DND-41 (cell line): ENCODE results near the gene KCTD3.

ENCODE experiments used
- ATAC-seq: fragments of 200-7000 bp; cut with Tn5 transposase; 3 replicates; pipeline ENCODE4 v1.9.1; 2021; ENCODE audit warnings: low read depth; ENCODE audit not compliant: insufficient read depth
- DNase-seq: peaks from one replicate; pipeline ENCODE4 v3.0.0-alpha.2; 2020
- H2AFZ ChIP-seq: 2 replicates; pipeline ENCODE4 v1.6.0; 2012; ENCODE audit warnings: low read depth, low read length
- H3K27ac ChIP-seq: 2 replicates; pipeline ENCODE4 v1.5.1; 2012; ENCODE audit warnings: low read length, inconsistent platforms
- H3K27me3 ChIP-seq: fragments of 200-600 bp; sonication (generic); 2 replicates; pipeline ENCODE4 v1.6.0; 2012; ENCODE audit warnings: low read length, mild to moderate bottlenecking, inconsistent platforms; ENCODE audit not compliant: insufficient read depth, poor library complexity
- H3K36me3 ChIP-seq: 2 replicates; pipeline ENCODE4 v1.5.1; 2012; ENCODE audit warnings: low read length, inconsistent platforms; ENCODE audit not compliant: insufficient read depth
- H3K4me1 ChIP-seq: 2 replicates; pipeline ENCODE4 v1.5.1; 2012; ENCODE audit warnings: mild to moderate bottlenecking, low read length; ENCODE audit not compliant: insufficient read depth
- H3K4me2 ChIP-seq: 2 replicates; pipeline ENCODE4 v1.6.0; 2012; ENCODE audit warnings: mild to moderate bottlenecking, moderate library complexity, low read length, inconsistent platforms; ENCODE audit not compliant: insufficient read depth
- H3K4me3 ChIP-seq, 2 experiments: fragments of 200-600 bp in 1 of 2; shearing (Covaris generic) in 1 of 2; 2 replicates each; pipeline ENCODE4 v1.5.1; 2012 to 2016; ENCODE audit warnings: inconsistent platforms in 2 of 2, low read length in 2 of 2, mild to moderate bottlenecking in 2 of 2, low read depth in 1 of 2, moderate library complexity in 1 of 2
- H3K79me2 ChIP-seq: 2 replicates; pipeline ENCODE4 v1.6.0; 2012; ENCODE audit warnings: low read length, inconsistent platforms; ENCODE audit not compliant: insufficient read depth
- H3K9ac ChIP-seq: 2 replicates; pipeline ENCODE4 v1.6.0; 2012; ENCODE audit warnings: low read depth, mild to moderate bottlenecking, inconsistent platforms, low read length, moderate library complexity
- H3K9me3 ChIP-seq: 2 replicates; pipeline ENCODE4 v1.5.1; 2012; ENCODE audit warnings: low read length, moderate library complexity, mild to moderate bottlenecking, inconsistent platforms; ENCODE audit not compliant: insufficient read depth, severe bottlenecking
- H4K20me1 ChIP-seq: 2 replicates; pipeline ENCODE4 v1.6.0; 2012; ENCODE audit warnings: low read length; ENCODE audit not compliant: insufficient read depth
- CTCF ChIP-seq: IDR thresholded peaks from 2 replicates; pipeline ENCODE4 v1.5.1; 2012; ENCODE audit warnings: borderline replicate concordance, low read length, moderate library complexity, mild to moderate bottlenecking; ENCODE audit not compliant: poor library complexity, severe bottlenecking; ENCODE audit errors: extremely low read depth
- EZH2 ChIP-seq: IDR thresholded peaks from 3 replicates; pipeline ENCODE4 v1.6.1; 2012; ENCODE audit warnings: borderline replicate concordance, low read depth, mild to moderate bottlenecking, moderate library complexity, low read length, inconsistent platforms; ENCODE audit not compliant: severe bottlenecking

KCTD3 gene

DNA sequence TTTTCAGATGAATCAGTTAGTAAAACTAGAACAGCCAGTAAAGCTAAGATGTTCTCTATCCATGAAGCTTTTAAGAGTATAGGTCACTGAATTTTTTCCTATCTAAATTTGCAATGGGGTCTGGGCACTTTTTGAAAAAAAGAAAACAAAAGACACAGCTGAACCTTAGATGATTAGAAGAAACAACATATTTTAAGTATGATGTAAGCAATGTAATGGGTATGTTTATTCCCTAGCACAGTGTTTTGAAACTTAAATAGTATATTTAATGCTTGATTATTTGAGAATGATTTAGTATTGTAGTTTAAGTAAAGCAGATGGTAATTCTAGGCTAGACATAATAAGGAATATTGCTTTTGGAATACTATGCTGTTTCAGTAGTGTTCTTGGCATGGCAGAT lies 36.2 kb downstream of the KCTD3 start:
- no peak overlapping the region for H3K9ac ChIP-seq
- H3K4me1 ChIP-seq: no peaks in the 10 kb centered on the region
- H3K36me3 ChIP-seq: peaks cover 3% of the 10 kb centered on the region; the same call in 1 of the 2 replicates
- no peaks in the 10 kb centered on the region for H4K20me1 ChIP-seq
- TF ChIP-seq CTCF (no peak), EZH2 (no peak)
- no peak overlapping the region for H2AFZ ChIP-seq
- no peak for ATAC-seq
- no peak overlapping the region for H3K27ac ChIP-seq
- H3K27me3 ChIP-seq: no peaks in the 10 kb centered on the region
- no peak overlapping the region for H3K4me2 ChIP-seq
- H3K79me2 ChIP-seq: no peaks in the 10 kb centered on the region
- H3K9me3 ChIP-seq: no peaks in the 10 kb centered on the region
- H3K4me3 ChIP-seq: no peak overlapping the region
- no peak for DNase-seq

GRCh38 chr1:215605011-215605621 lies 38.0 kb downstream of the KCTD3 start:
- DNase-seq: no peak
- ATAC-seq: no peak
- H3K4me3 ChIP-seq: no peak overlapping the region
- H3K27ac ChIP-seq: no peak overlapping the region
- H3K4me2 ChIP-seq: no peak overlapping the region
- no peak overlapping the region for H2AFZ ChIP-seq
- H3K9ac ChIP-seq: no peak overlapping the region
- H3K79me2 ChIP-seq: no peaks in the 10 kb centered on the region
- H3K27me3 ChIP-seq: no peaks in the 10 kb centered on the region
- H3K4me1 ChIP-seq: no peaks in the 10 kb centered on the region
- H4K20me1 ChIP-seq: no peaks in the 10 kb centered on the region
- no peaks in the 10 kb centered on the region for H3K9me3 ChIP-seq
- TF ChIP-seq CTCF (no peak), EZH2 (no peak)
- peaks cover 10% of the 10 kb centered on the region; the same call in 1 of the 2 replicates for H3K36me3 ChIP-seq

DNA sequence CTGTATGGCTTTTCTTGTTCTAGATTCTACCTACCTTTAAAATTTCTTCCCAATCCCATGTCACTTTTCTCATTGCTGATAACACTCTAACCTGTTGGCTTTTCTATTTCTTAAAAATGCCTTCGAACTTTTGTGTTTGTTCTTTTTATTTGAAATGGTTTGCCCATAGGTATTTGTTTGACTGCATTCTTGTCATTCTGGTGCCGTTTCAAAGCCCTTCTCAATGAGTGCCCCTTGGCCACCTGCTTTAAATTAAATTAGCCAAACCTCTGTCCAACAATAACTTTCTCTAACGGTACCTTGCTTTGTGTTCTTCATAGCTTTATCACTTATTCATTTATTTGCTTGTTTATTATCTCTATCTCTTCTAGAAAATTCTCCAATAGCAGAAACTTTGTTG lies 38.9 kb downstream of the KCTD3 start:
- Histone ChIP-seq H3K27ac (no peak overlapping the region), H3K4me1 (no peaks in the 10 kb centered on the region)
- ATAC-seq: no peak

More for the DNA sequence above, 38.9 kb downstream of the KCTD3 start:
- no peak overlapping the region for H3K9ac ChIP-seq
- no peak overlapping the region for H3K4me3 ChIP-seq
- TF ChIP-seq CTCF (no peak), EZH2 (no peak)
- no peaks in the 10 kb centered on the region for H3K79me2 ChIP-seq
- H2AFZ ChIP-seq: no peak overlapping the region
- no peaks in the 10 kb centered on the region for H4K20me1 ChIP-seq
- DNase-seq: no peak
- no peak overlapping the region for H3K4me2 ChIP-seq
- H3K9me3 ChIP-seq: no peaks in the 10 kb centered on the region
- peaks cover 10% of the 10 kb centered on the region; the same call in 1 of the 2 replicates for H3K36me3 ChIP-seq
- H3K27me3 ChIP-seq: no peaks in the 10 kb centered on the region
